Liver (tissue), 9 donors: Measurements from ENCODE around the gene OR6A2. TPM values are rescaled to one million over a fixed set of nuclear protein-coding genes. Genes with fewer than 3 reads are reported as not detected.
"Not testable (repeated sequence)": the region's sequence is repeated elsewhere in the genome, so short reads cannot be mapped to it uniquely, and the experiment has no call there.

Experiments
- DNase-seq: peaks from one replicate; pipeline ENCODE4 v3.0.0-alpha.2; 2017; ENCODE audit warnings: low spot score
- H3K27ac ChIP-seq, 2 donors: one replicate each; pipeline ENCODE4 v1.7.0; 2013; ENCODE audit warnings: inconsistent platforms in 2 of 2, low read length in 2 of 2, control low read depth in 1 of 2, low read depth in 1 of 2, mild to moderate bottlenecking in 1 of 2
- H3K27me3 ChIP-seq, 4 donors: one replicate each; pipeline versions ENCODE4 v1.6.1 to v1.7.0; 2013; ENCODE audit warnings: low read length in 3 of 4, inconsistent platforms in 1 of 4, mild to moderate bottlenecking in 1 of 4, moderate library complexity in 1 of 4; ENCODE audit not compliant: control insufficient read depth in 4 of 4, insufficient read depth in 4 of 4
- H3K36me3 ChIP-seq, 4 donors: one replicate each; pipeline versions ENCODE4 v1.6.1 to v1.7.0; 2013; ENCODE audit warnings: low read length in 3 of 4, mild to moderate bottlenecking in 3 of 4, low read depth in 1 of 4, moderate library complexity in 1 of 4; ENCODE audit not compliant: control insufficient read depth in 4 of 4, insufficient read depth in 3 of 4
- H3K4me1 ChIP-seq, 4 donors: one replicate each; pipeline versions ENCODE4 v1.6.1 to v1.7.0; 2013; ENCODE audit warnings: low read length in 3 of 4, mild to moderate bottlenecking in 3 of 4, moderate library complexity in 1 of 4; ENCODE audit not compliant: control insufficient read depth in 4 of 4, insufficient read depth in 4 of 4
- H3K4me3 ChIP-seq, 3 donors: one replicate each; pipeline versions ENCODE4 v1.6.1 to v1.7.0; 2013; ENCODE audit warnings: low read length in 3 of 3, control low read depth in 1 of 3, low read depth in 1 of 3, mild to moderate bottlenecking in 1 of 3
- H3K9ac ChIP-seq, 2 donors: one replicate each; pipeline ENCODE4 v1.7.0; 2013; ENCODE audit warnings: low read length in 2 of 2, mild to moderate bottlenecking in 2 of 2, moderate library complexity in 2 of 2, control low read depth in 1 of 2, low read depth in 1 of 2
- H3K9me3 ChIP-seq, 4 donors: one replicate each; pipeline versions ENCODE4 v1.6.1 to v1.7.0; 2013; ENCODE audit warnings: low read length in 3 of 4; ENCODE audit not compliant: control insufficient read depth in 4 of 4
- CTCF ChIP-seq: fragments of 150-350 bp; IDR thresholded peaks from 2 replicates; pipeline ENCODE4 v1.5.1; 2017; ENCODE audit warnings: improper control_type of control experiment, low read depth, low read length; ENCODE audit not compliant: missing input control
- FOXA1 ChIP-seq: IDR thresholded peaks from 2 replicates; pipeline ENCODE4 v1.6.1; 2016; ENCODE audit warnings: antibody characterized with exemption
- FOXA2 ChIP-seq: IDR thresholded peaks from 2 replicates; pipeline ENCODE4 v1.6.1; 2016; ENCODE audit warnings: antibody characterized with exemption
- GABPA ChIP-seq, 2 donors: IDR thresholded peaks in 1 of 2; conservative IDR thresholded peaks in 1 of 2; 2 replicates each; pipeline ENCODE4 v1.6.1; 2016; ENCODE audit warnings: antibody characterized with exemption in 2 of 2, mild to moderate bottlenecking in 1 of 2, moderate library complexity in 1 of 2
- HNF4A ChIP-seq, 2 donors: conservative IDR thresholded peaks; 2 replicates each; pipeline ENCODE4 v1.6.1; 2016; ENCODE audit warnings: antibody characterized with exemption in 2 of 2, mild to moderate bottlenecking in 2 of 2
- HNF4G ChIP-seq: IDR thresholded peaks from 2 replicates; pipeline ENCODE4 v1.6.1; 2016; ENCODE audit warnings: antibody characterized with exemption
- JUND ChIP-seq, 2 donors: IDR thresholded peaks; 2 replicates each; pipeline ENCODE4 v1.6.1; 2016; ENCODE audit warnings: antibody characterized with exemption in 2 of 2
- RAD21 ChIP-seq, 2 donors: IDR thresholded peaks; 2 replicates each; pipeline ENCODE4 v1.6.1; 2016; ENCODE audit warnings: antibody characterized with exemption in 2 of 2, mild to moderate bottlenecking in 2 of 2
- RXRA ChIP-seq, 2 donors: IDR thresholded peaks; 2 replicates each; pipeline ENCODE4 v1.6.1; 2017 to 2018; ENCODE audit warnings: antibody characterized with exemption in 2 of 2, mild to moderate bottlenecking in 1 of 2
- SP1 ChIP-seq: IDR thresholded peaks from 2 replicates; pipeline ENCODE4 v1.6.1; 2018; ENCODE audit warnings: antibody characterized with exemption, mild to moderate bottlenecking
- YY1 ChIP-seq: IDR thresholded peaks from 2 replicates; pipeline ENCODE4 v1.6.1; 2016; ENCODE audit warnings: antibody characterized with exemption, mild to moderate bottlenecking
- WGBS: extraction: QIAGEN DNeasy Blood & Tissue Kit; methylation state at CpG from one replicate; pipeline ENCODE4 v1.1.7; 2013; 5-methylcytosine and 5-hydroxymethylcytosine counted together
- polyA plus RNA-seq, 2 donors: library from polyadenylated mRNA; stranded (reverse) in 1 of 2; unstranded in 1 of 2; fragments of 200-250 nt in 1 of 2; fragments of >200 nt in 1 of 2; fragmentation: Nextera tagmentation in 1 of 2; extraction: Ambion mirVana in 1 of 2; gene quantifications; one replicate each; pipeline versions ENCODE4 v1.2.1 to v1.2.3, GENCODE V29; 2013 to 2015
- total RNA-seq, 2 donors: library from RNA; depleted of rRNA; stranded (reverse); fragments of >200 nt; gene quantifications; one replicate each; pipeline ENCODE4 v1.2.3, GENCODE V29; 2014
- TF ChIP-seq, protein P1 (sequence below): IDR thresholded peaks from 2 replicates; pipeline ENCODE4 v1.6.1; 2016; ENCODE audit warnings: antibody characterized with exemption
- TF ChIP-seq, protein P2 (sequence below): IDR thresholded peaks from 2 replicates; pipeline ENCODE4 v1.6.1; 2016; ENCODE audit warnings: antibody characterized with exemption
- TF ChIP-seq, protein P3 (sequence below): IDR thresholded peaks from 2 replicates; pipeline ENCODE4 v1.6.1; 2016; ENCODE audit warnings: antibody characterized with exemption
- TF ChIP-seq, protein P4 (sequence below): IDR thresholded peaks from 2 replicates; pipeline ENCODE4 v1.6.1; 2016; ENCODE audit warnings: antibody characterized with exemption, mild to moderate bottlenecking
- donor health status: healthy.
- donor health status: healthy.
- donor health status: healthy.
- donor health status: healthy.
- donor health status: healthy.

Gene OR6A2
- total and polyA plus RNA-seq, 4 donors = 0.08 TPM; not detected in 3

GRCh38 chr11:6812390-6813005 is 13.0 kb upstream of the OR6A2 start:
- Histone ChIP-seq H3K9me3 (no peaks in the 10 kb centered on the region), H3K4me1 (no peaks in the 10 kb centered on the region), H3K9ac (no peak overlapping the region), H3K27me3 (no peaks in the 10 kb centered on the region), H3K36me3 (no peaks in the 10 kb centered on the region), H3K4me3 (no peak overlapping the region), H3K27ac (no peak overlapping the region)
- 16% methylated on average over 6 of the region's 6 CpGs for WGBS
- DNase-seq = no peak
- TF ChIP-seq RAD21 (IDR thresholded peaks at IDR 0.05) = peak; percentile 62 to 77
- TF ChIP-seq, protein P1, sequence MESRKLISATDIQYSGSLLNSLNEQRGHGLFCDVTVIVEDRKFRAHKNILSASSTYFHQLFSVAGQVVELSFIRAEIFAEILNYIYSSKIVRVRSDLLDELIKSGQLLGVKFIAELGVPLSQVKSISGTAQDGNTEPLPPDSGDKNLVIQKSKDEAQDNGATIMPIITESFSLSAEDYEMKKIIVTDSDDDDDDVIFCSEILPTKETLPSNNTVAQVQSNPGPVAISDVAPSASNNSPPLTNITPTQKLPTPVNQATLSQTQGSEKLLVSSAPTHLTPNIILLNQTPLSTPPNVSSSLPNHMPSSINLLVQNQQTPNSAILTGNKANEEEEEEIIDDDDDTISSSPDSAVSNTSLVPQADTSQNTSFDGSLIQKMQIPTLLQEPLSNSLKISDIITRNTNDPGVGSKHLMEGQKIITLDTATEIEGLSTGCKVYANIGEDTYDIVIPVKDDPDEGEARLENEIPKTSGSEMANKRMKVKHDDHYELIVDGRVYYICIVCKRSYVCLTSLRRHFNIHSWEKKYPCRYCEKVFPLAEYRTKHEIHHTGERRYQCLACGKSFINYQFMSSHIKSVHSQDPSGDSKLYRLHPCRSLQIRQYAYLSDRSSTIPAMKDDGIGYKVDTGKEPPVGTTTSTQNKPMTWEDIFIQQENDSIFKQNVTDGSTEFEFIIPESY = no peak
- TF ChIP-seq CTCF = peak; percentile 82

DNA sequence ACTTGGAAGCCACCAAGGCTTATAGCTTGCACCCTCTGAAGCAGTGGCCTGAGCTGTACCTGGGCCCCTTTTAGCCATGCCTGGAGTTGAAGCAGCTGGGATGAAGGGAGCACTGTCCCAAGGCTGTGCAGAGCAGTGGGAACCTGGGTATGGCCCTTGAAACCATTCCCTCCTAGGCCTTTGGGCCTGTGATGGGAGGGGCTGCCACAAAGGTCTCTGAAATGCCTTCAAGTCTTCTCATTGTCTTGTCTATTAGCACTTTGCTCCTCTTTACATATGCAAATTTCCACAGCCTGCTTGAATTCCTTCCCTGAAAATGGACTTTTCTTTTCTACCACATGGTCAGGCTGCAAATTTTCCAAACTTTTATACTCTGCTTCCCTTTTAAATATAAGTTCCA is 1.6 kb upstream of the OR6A2 start:
- H3K27me3 ChIP-seq, H3K4me3 ChIP-seq, DNase-seq, H3K9ac ChIP-seq, H3K9me3 ChIP-seq, H3K27ac ChIP-seq, H3K4me1 ChIP-seq, H3K36me3 ChIP-seq: not testable (repeated sequence)

- no peaks in the 10 kb centered on the region for H3K36me3 ChIP-seq
- H3K9me3 ChIP-seq = no peaks in the 10 kb centered on the region
- no peak overlapping the region for H3K4me3 ChIP-seq
- no peaks in the 10 kb centered on the region for H3K4me1 ChIP-seq
- no peak for DNase-seq
- 78% methylated on average over 4 of the region's 4 CpGs for WGBS
- no peak overlapping the region for H3K27ac ChIP-seq
- no peaks in the 10 kb centered on the region for H3K27me3 ChIP-seq
- no peak overlapping the region for H3K9ac ChIP-seq
- TF ChIP-seq HNF4A (conservative IDR thresholded peaks at IDR 0.05) (no peak), RXRA (IDR thresholded peaks at IDR 0.05) (no peak), YY1 (no peak), GABPA (IDR thresholded peaks at IDR 0.05 in 1 of 2, conservative IDR thresholded peaks at IDR 0.05 in 1 of 2) (no peak), SP1 (no peak), CTCF (no peak), FOXA2 (no peak), HNF4G (no peak), JUND (IDR thresholded peaks at IDR 0.05) (no peak), FOXA1 (no peak)
- TF ChIP-seq, protein P1 = no peak
- TF ChIP-seq, protein P2, sequence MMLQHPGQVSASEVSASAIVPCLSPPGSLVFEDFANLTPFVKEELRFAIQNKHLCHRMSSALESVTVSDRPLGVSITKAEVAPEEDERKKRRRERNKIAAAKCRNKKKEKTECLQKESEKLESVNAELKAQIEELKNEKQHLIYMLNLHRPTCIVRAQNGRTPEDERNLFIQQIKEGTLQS = no peak
- TF ChIP-seq, protein P3, sequence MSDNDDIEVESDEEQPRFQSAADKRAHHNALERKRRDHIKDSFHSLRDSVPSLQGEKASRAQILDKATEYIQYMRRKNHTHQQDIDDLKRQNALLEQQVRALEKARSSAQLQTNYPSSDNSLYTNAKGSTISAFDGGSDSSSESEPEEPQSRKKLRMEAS = no peak
- TF ChIP-seq, protein P4, sequence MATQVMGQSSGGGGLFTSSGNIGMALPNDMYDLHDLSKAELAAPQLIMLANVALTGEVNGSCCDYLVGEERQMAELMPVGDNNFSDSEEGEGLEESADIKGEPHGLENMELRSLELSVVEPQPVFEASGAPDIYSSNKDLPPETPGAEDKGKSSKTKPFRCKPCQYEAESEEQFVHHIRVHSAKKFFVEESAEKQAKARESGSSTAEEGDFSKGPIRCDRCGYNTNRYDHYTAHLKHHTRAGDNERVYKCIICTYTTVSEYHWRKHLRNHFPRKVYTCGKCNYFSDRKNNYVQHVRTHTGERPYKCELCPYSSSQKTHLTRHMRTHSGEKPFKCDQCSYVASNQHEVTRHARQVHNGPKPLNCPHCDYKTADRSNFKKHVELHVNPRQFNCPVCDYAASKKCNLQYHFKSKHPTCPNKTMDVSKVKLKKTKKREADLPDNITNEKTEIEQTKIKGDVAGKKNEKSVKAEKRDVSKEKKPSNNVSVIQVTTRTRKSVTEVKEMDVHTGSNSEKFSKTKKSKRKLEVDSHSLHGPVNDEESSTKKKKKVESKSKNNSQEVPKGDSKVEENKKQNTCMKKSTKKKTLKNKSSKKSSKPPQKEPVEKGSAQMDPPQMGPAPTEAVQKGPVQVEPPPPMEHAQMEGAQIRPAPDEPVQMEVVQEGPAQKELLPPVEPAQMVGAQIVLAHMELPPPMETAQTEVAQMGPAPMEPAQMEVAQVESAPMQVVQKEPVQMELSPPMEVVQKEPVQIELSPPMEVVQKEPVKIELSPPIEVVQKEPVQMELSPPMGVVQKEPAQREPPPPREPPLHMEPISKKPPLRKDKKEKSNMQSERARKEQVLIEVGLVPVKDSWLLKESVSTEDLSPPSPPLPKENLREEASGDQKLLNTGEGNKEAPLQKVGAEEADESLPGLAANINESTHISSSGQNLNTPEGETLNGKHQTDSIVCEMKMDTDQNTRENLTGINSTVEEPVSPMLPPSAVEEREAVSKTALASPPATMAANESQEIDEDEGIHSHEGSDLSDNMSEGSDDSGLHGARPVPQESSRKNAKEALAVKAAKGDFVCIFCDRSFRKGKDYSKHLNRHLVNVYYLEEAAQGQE = no peak
These were observed 4.8 kb downstream of the OR6A2 start for GRCh38 chr11:6794639-6795038.
